ENCODE measurements around the gene FOSB.
"Not testable (repeated sequence)": the region's sequence is repeated elsewhere in the genome, so short reads cannot be mapped to it uniquely, and the experiment has no call there.

The FOSB gene

DNA sequence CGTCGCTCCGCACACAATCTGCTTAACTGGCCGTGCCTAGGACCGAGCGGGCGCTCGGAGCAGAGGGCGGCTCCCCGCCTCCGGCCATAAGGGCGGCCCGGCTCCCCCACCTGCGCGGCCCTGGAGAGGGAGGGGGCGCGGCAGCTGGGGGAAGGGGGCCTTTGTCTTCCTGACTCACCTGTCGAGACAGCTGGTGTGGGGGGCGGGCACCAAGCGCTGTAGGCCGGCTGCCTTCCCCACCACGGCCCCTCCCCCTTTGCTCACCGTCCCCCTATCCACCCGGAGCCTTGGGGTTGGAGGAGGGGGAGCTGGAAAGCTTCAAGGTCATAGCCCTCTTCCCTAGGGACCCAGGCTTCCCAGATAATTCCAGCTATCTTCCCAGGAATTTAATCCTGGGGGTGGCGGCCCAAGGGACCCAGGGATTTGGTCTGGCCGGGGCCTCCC, 40.6 kb downstream of the FOSB start:
- peaks cover 16% of the 10 kb centered on the region for H4K20me1 ChIP-seq (ENCODE audit: insufficient read depth, low read length)
- peaks cover 17% of the 10 kb centered on the region for H3K36me3 ChIP-seq (replicated peaks; ENCODE audit: low read depth, low read length)
- peak overlapping the region; percentile 93 for H3K4me2 ChIP-seq (ENCODE audit: low read length)
- peaks cover 66% of the 10 kb centered on the region for H3K79me2 ChIP-seq (ENCODE audit: low read length)
- H3K9ac ChIP-seq (ENCODE audit: low read length): peak overlapping the region; percentile 93
- H3K9me3 ChIP-seq (ENCODE audit: insufficient read depth, low read length): no peaks in the 10 kb centered on the region
- no peaks in the 10 kb centered on the region for H3K27me3 ChIP-seq (ENCODE audit: low read depth, low read length)
- H3K4me3 ChIP-seq (ENCODE audit: low read length): peak overlapping the region; percentile 89
- TF ChIP-seq EZH2phosphoT487 (IDR thresholded peaks at IDR 0.05; ENCODE audit: low read depth): no peak
- TF ChIP-seq, protein P1, sequence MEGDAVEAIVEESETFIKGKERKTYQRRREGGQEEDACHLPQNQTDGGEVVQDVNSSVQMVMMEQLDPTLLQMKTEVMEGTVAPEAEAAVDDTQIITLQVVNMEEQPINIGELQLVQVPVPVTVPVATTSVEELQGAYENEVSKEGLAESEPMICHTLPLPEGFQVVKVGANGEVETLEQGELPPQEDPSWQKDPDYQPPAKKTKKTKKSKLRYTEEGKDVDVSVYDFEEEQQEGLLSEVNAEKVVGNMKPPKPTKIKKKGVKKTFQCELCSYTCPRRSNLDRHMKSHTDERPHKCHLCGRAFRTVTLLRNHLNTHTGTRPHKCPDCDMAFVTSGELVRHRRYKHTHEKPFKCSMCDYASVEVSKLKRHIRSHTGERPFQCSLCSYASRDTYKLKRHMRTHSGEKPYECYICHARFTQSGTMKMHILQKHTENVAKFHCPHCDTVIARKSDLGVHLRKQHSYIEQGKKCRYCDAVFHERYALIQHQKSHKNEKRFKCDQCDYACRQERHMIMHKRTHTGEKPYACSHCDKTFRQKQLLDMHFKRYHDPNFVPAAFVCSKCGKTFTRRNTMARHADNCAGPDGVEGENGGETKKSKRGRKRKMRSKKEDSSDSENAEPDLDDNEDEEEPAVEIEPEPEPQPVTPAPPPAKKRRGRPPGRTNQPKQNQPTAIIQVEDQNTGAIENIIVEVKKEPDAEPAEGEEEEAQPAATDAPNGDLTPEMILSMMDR (IDR thresholded peaks at IDR 0.05; ENCODE audit: low read depth, low read length): no peak
- peaks cover 27% of the 10 kb centered on the region for H3K4me1 ChIP-seq (ENCODE audit: low read length)
- no peak overlapping the region for H2AFZ ChIP-seq (ENCODE audit: low read depth, low read length)
- H3K27ac ChIP-seq (ENCODE audit: low read length): peak overlapping the region; percentile 86

DNA sequence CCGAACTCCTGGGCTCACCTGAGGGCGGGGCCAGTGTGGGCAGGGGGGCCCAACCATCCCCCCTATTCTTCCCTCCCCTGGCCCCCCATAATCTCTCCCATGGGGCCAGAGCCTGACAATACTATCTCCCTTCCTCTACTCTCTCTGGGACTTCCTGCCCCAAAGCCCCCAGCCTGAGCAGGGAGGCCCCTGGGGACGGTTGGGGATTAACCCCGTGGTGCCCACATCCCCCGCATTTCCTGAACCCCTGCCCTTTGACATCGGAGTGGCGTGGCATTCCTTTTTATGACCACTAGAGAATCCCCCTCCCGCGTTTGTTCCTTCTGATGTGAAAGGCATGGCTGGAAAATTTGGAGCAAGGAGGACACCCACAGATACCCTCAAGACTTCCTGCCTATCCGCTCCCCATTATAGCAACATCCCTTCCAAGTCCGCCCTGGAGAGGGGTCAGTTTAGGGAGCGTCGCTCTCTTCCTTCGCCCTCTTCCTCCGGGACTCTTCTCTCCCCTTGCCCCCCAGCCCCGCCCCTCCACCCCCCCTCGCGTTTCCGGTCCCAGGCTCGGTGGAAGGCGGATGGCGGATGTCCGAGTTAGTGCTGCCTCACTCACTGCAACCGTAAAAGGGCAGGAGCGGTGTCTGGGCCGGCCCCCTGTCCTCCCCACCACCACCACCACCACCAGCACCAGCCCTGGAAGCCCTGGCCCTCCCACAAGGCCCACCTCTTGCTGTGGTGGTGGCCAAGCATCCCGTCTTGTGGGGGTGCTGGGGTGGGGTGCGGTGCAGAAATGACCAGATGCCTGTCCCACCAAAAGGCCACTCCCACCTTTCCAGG, 41.3 kb downstream of the FOSB start:
- TF ChIP-seq EZH2phosphoT487 (IDR thresholded peaks at IDR 0.05; ENCODE audit: low read depth): no peak
- TF ChIP-seq, protein P1 (IDR thresholded peaks at IDR 0.05; ENCODE audit: low read depth, low read length): no peak
- H3K4me3 ChIP-seq (ENCODE audit: low read length): peak overlapping the region; percentile 89
- H3K79me2 ChIP-seq (ENCODE audit: low read length): peaks cover 72% of the 10 kb centered on the region
- no peak overlapping the region for H2AFZ ChIP-seq (ENCODE audit: low read depth, low read length)
- H3K27ac ChIP-seq (ENCODE audit: low read length): peak overlapping the region; percentile 86
- no peaks in the 10 kb centered on the region for H3K27me3 ChIP-seq (ENCODE audit: low read depth, low read length)
- peaks cover 32% of the 10 kb centered on the region for H3K4me1 ChIP-seq (ENCODE audit: low read length)
- H3K36me3 ChIP-seq (replicated peaks; ENCODE audit: low read depth, low read length): peaks cover 22% of the 10 kb centered on the region
- peak overlapping the region; percentile 93 for H3K9ac ChIP-seq (ENCODE audit: low read length)
- H4K20me1 ChIP-seq (ENCODE audit: insufficient read depth, low read length): peaks cover 21% of the 10 kb centered on the region
- peak overlapping the region; percentile 93 for H3K4me2 ChIP-seq (ENCODE audit: low read length)
- no peaks in the 10 kb centered on the region for H3K9me3 ChIP-seq (ENCODE audit: insufficient read depth, low read length)

DNA sequence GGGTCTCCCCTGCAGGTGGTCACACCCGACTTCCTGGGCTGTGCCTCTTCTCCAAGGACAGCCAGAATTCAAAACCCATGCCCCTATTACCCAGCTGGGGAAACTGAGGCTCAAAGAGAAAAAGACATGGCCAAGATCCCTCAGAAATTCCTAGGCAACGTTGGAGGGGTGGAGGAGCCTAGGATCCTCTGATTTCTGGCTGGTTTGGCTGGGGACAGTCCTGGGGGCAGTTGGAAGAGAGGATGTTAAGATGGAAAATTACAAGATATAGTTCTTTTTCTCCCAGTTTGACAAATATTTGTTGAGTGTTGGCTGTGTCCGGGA, 41.9 kb downstream of the FOSB start:
- H3K4me3 ChIP-seq (ENCODE audit: low read length): peak overlapping the region; percentile 89
- no peaks in the 10 kb centered on the region for H3K27me3 ChIP-seq (ENCODE audit: low read depth, low read length)
- H3K79me2 ChIP-seq (ENCODE audit: low read length): peaks cover 78% of the 10 kb centered on the region
- peaks cover 38% of the 10 kb centered on the region for H3K4me1 ChIP-seq (ENCODE audit: low read length)
- H2AFZ ChIP-seq (ENCODE audit: low read depth, low read length): no peak overlapping the region
- H3K27ac ChIP-seq (ENCODE audit: low read length): peak overlapping the region; percentile 86
- peak overlapping the region; percentile 93 for H3K9ac ChIP-seq (ENCODE audit: low read length)
- no peaks in the 10 kb centered on the region for H3K9me3 ChIP-seq (ENCODE audit: insufficient read depth, low read length)
- peak overlapping the region; percentile 93 for H3K4me2 ChIP-seq (ENCODE audit: low read length)
- peaks cover 25% of the 10 kb centered on the region for H3K36me3 ChIP-seq (replicated peaks; ENCODE audit: low read depth, low read length)
- no peak for TF ChIP-seq EZH2phosphoT487 (IDR thresholded peaks at IDR 0.05; ENCODE audit: low read depth)
- TF ChIP-seq, protein P1 (IDR thresholded peaks at IDR 0.05; ENCODE audit: low read depth, low read length): no peak
- H4K20me1 ChIP-seq (ENCODE audit: insufficient read depth, low read length): peaks cover 21% of the 10 kb centered on the region

DNA sequence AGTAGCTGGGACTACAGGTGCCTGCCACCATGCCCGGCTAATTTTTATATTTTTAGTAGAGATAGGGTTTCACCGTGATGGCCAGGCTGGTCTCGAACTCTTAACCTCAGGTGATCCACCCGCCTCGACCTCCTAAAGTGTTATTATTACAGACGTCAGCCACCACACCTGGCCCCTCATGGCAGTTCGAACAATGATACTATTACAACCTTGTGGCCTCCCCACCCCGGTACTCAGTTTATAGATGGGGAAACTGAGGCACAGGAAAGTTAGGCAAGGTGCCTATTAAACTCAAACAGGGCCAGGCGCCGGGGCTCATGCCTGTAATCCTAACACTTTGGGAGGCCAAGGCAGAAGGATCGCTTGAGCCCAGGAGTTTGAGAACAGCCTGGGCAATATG, 42.6 kb downstream of the FOSB start:
- H2AFZ ChIP-seq (ENCODE audit: low read depth, low read length); H3K9ac ChIP-seq (ENCODE audit: low read length); H3K27ac ChIP-seq (ENCODE audit: low read length); H3K27me3 ChIP-seq (ENCODE audit: low read depth, low read length); H3K9me3 ChIP-seq (ENCODE audit: insufficient read depth, low read length); H3K4me2 ChIP-seq (ENCODE audit: low read length); H3K4me3 ChIP-seq (ENCODE audit: low read length): not testable (repeated sequence)
- H3K79me2 ChIP-seq (ENCODE audit: low read length): peaks cover 84% of the 10 kb centered on the region
- peaks cover 41% of the 10 kb centered on the region for H3K4me1 ChIP-seq (ENCODE audit: low read length)
- peaks cover 25% of the 10 kb centered on the region for H3K36me3 ChIP-seq (replicated peaks; ENCODE audit: low read depth, low read length)
- peaks cover 21% of the 10 kb centered on the region for H4K20me1 ChIP-seq (ENCODE audit: insufficient read depth, low read length)

Data from OCI-LY3 (cell line).